ENCODE measurements around the gene GALNT14. TPM values are rescaled to one million over a fixed set of nuclear protein-coding genes. Genes with fewer than 3 reads are reported as not detected.

Gene GALNT14
- total and polyA plus RNA-seq, 9 of the 15 experiments (the other 6 are each of a cell fraction or from before 2014, with no cell fraction given) = 0.11 TPM; not detected in 8

DNA sequence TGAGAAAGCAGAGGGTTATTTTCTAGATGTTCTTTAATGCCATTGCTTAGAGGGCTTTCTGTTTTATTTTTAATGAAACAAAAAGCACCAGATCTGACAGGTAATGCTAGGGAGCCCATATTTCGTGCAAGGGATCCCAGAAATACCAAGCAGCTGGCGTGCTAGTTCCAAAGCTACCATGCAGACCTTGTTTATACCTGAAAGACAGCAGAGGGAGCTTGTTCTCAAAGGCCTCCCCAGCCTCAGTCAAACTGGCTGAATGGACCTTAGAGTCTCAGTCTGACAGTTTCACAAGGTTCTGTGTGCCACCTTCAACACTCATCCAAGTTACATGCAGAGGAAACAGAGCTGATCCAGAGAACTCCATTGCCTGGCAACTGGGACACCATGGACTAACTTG lies 48.6 kb downstream of the GALNT14 start (continued):
- TF ChIP-seq, protein P1, sequence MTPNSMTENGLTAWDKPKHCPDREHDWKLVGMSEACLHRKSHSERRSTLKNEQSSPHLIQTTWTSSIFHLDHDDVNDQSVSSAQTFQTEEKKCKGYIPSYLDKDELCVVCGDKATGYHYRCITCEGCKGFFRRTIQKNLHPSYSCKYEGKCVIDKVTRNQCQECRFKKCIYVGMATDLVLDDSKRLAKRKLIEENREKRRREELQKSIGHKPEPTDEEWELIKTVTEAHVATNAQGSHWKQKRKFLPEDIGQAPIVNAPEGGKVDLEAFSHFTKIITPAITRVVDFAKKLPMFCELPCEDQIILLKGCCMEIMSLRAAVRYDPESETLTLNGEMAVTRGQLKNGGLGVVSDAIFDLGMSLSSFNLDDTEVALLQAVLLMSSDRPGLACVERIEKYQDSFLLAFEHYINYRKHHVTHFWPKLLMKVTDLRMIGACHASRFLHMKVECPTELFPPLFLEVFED (CRISPR knock-in tag; conservative IDR thresholded peaks at IDR 0.05) = no peak
- TF ChIP-seq, protein P2, sequence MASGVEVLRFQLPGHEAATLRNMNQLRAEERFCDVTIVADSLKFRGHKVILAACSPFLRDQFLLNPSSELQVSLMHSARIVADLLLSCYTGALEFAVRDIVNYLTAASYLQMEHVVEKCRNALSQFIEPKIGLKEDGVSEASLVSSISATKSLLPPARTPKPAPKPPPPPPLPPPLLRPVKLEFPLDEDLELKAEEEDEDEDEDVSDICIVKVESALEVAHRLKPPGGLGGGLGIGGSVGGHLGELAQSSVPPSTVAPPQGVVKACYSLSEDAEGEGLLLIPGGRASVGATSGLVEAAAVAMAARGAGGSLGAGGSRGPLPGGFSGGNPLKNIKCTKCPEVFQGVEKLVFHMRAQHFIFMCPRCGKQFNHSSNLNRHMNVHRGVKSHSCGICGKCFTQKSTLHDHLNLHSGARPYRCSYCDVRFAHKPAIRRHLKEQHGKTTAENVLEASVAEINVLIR (CRISPR knock-in tag; IDR thresholded peaks at IDR 0.05) = no peak

DNA sequence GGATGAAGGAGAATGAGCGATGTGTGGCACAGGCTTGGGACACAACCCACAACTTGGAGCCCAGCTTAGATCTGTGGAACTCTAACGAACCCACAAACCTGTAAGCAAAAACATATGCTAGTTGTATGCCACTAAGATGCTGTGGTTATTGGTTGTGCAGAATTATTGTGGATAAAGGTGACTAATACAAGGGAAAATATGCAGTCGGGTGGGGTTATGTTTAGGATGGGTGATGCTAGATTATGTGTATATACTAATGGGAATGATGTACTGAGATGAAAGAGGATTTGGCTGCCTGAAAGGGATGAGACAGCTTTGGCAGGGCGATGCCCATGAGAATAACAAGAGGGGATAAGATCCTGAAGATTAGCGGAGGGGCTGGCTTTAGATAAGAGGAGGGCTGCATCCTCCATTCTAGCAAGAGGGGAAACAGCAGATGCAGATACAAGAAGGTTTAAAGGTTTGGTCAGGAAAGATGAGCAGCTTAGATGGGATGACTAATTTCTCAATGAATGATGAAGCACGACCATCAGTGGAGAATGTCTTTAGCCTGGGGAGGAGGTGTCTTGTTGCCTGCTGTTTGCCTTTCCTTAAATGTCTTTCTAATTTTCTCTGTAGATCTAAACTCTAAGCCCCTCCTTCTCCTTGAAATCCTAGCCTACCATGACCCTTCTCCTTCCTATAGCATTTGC lies 49.6 kb downstream of the GALNT14 start:
- H3K4me3 ChIP-seq = no peak overlapping the region
- no peaks in the 10 kb centered on the region for H3K9me1 ChIP-seq (ENCODE audit: control insufficient read depth, insufficient read depth, low read length)
- H3K9me3 ChIP-seq (replicated peaks; ENCODE audit: control insufficient read depth, insufficient read depth, low read depth, low read length) = no peaks in the 10 kb centered on the region
- H3K9ac ChIP-seq (ENCODE audit: insufficient read depth in 1 of 2, low read depth in 2 of 2, low read length in 2 of 2) = no peak overlapping the region
- intact Hi-C loops (cut with micrococcal nuclease) (no loop called here), in situ Hi-C loops (cut with MboI) (no loop called here)
- no peak overlapping the region for H3K27ac ChIP-seq (ENCODE audit: extremely low read depth, low read depth, low read length)
- CTCF ChIA-PET (ENCODE audit: low intra/inter-chr PET ratio) = no interaction called here
- H3K4me2 ChIP-seq (ENCODE audit: insufficient read depth, low read length) = no peak overlapping the region
- H3K4me1 ChIP-seq (replicated peaks in 1 of 2; ENCODE audit: control insufficient read depth in 2 of 2, insufficient read depth in 2 of 2, low read length in 2 of 2) = no peaks in the 10 kb centered on the region
- WGBS (ENCODE audit: insufficient coverage, low coverage, missing lambda C conversion rate) = 0% methylated on average over 6 of the region's 6 CpGs
- DNase-seq (ENCODE audit: extremely low read depth in 1 of 4, low spot score in 3 of 4) = no peak
- no peak for ATAC-seq
- peaks cover 3 to 5% of the 10 kb centered on the region in 2 experiments; a peak in 2 of 5 replicates for H3K27me3 ChIP-seq (ENCODE audit: control insufficient read depth in 2 of 2, insufficient read depth in 2 of 2, low read length in 2 of 2)
- POLR2A ChIA-PET = interaction anchor here (1.1 kb wide), 1 partner anchor 12 kb away, joined by 3 read pairs; no protein-coding TSS in a partner anchor
- no peaks in the 10 kb centered on the region for H3K36me3 ChIP-seq (ENCODE audit: control insufficient read depth, insufficient read depth, low read length)
- no peak overlapping the region for H2AFZ ChIP-seq (ENCODE audit: low read depth, low read length)
- BruUV-seq (replicated peaks) = no TSS peak
- FAIRE-seq = no peak
- no peaks in the 10 kb centered on the region for H4K20me1 ChIP-seq (replicated peaks; ENCODE audit: control insufficient read depth, insufficient read depth, low read length)
- H3K79me2 ChIP-seq (ENCODE audit: control insufficient read depth, insufficient read depth, low read length) = no peaks in the 10 kb centered on the region
- TF ChIP-seq, protein P3, sequence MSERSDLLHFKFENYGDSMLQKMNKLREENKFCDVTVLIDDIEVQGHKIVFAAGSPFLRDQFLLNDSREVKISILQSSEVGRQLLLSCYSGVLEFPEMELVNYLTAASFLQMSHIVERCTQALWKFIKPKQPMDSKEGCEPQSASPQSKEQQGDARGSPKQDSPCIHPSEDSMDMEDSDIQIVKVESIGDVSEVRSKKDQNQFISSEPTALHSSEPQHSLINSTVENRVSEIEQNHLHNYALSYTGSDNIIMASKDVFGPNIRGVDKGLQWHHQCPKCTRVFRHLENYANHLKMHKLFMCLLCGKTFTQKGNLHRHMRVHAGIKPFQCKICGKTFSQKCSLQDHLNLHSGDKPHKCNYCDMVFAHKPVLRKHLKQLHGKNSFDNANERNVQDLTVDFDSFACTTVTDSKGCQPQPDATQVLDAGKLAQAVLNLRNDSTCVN (CRISPR knock-in tag; IDR thresholded peaks at IDR 0.05) = no peak
- TF ChIP-seq KDM1A (IDR thresholded peaks at IDR 0.05) = no peak
- TF ChIP-seq, protein P4, sequence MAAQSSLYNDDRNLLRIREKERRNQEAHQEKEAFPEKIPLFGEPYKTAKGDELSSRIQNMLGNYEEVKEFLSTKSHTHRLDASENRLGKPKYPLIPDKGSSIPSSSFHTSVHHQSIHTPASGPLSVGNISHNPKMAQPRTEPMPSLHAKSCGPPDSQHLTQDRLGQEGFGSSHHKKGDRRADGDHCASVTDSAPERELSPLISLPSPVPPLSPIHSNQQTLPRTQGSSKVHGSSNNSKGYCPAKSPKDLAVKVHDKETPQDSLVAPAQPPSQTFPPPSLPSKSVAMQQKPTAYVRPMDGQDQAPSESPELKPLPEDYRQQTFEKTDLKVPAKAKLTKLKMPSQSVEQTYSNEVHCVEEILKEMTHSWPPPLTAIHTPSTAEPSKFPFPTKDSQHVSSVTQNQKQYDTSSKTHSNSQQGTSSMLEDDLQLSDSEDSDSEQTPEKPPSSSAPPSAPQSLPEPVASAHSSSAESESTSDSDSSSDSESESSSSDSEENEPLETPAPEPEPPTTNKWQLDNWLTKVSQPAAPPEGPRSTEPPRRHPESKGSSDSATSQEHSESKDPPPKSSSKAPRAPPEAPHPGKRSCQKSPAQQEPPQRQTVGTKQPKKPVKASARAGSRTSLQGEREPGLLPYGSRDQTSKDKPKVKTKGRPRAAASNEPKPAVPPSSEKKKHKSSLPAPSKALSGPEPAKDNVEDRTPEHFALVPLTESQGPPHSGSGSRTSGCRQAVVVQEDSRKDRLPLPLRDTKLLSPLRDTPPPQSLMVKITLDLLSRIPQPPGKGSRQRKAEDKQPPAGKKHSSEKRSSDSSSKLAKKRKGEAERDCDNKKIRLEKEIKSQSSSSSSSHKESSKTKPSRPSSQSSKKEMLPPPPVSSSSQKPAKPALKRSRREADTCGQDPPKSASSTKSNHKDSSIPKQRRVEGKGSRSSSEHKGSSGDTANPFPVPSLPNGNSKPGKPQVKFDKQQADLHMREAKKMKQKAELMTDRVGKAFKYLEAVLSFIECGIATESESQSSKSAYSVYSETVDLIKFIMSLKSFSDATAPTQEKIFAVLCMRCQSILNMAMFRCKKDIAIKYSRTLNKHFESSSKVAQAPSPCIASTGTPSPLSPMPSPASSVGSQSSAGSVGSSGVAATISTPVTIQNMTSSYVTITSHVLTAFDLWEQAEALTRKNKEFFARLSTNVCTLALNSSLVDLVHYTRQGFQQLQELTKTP (IDR thresholded peaks at IDR 0.05; ENCODE audit: low read depth in 1 of 2, partially characterized antibody in 2 of 2) = no peak
- no peak for TF ChIP-seq ZNF217 (CRISPR knock-in tag; IDR thresholded peaks at IDR 0.05)
- no peak for TF ChIP-seq FOXA3 (CRISPR knock-in tag; conservative IDR thresholded peaks at IDR 0.05 in 1 of 2, IDR thresholded peaks at IDR 0.05 in 1 of 2)
